Medulla oblongata (tissue), 1 donor: ENCODE results near the gene NR1H3.

ENCODE experiments used
- DNase-seq: peaks from one replicate; pipeline ENCODE4 v3.0.0-alpha.2; 2015; ENCODE audit errors: extremely low spot score

NR1H3 gene

GRCh38 chr11:47269829-47270305, 12.1 kb downstream of the NR1H3 start, which contains the start of gene MADD:
MADD (plus strand) TSS chr11:47270133.
- DNase-seq, result peak; percentile 85

DNA sequence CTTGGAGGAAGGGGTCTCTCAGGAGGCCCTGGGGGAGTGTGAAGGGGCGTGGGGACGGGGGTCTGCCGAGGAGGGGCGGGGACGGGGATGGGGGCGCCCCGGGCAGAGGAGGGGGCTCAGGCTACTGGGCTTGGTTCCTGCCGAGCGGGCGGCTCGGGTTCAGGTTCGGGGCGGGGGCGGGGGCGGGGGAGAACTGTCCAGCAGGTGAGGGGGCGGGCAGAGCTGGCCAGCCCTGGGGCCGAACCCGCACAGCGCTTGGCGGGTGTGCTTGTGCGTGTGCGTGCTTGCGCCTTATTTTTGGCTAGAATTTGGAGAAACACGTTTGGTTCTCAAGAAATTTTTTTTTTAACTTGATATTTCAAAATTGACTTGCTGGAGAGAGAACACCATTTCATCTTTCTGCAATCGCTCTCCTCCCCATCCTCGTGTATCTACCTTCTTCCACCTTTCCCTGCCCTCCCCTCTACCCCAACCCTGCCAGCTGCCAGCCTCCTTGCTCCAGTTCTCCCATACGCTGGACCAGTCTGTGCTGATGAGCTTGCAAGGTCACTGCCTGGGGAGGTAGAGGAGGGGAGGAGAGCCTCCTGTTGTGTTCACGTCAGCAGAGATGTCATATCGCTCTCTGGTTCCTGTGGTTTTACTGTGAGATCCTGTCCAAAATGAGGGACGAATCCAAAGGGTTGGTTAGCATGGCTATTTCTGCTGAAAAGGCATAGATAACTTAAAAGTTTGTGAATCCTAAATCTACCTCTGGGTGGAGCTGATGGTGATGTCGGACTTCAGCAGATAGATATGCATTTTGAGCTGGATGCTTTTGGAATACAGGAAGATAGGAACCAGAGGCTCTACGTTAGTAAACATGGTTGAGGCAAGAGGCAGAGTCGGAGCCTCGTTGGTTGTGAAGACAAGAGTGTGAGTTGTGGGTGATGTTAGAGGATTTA, 12.8 kb downstream of the NR1H3 start:
- peak; percentile 48 for DNase-seq

DNA sequence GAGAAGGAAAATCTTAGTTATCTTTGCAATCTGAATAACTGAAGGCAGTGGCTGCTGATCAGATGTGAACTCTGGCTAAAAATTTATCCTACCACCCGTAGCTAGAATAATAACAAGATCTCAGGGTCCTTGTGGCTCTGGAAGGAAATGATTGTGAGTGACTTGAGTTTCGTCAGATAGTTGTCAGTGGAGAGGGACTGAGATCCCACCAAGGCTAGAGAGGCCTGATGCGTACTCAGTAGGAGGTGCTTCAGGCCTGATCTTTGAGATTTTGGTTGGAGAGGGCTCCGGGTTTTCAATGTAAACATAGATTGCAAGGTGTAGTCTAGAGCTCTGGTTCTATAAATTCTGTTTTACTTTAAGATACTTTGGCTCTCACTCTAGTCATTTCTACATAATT, 13.5 kb downstream of the NR1H3 start:
- DNase-seq, result no peak

- peak; percentile 48 for DNase-seq
These were observed 14.3 kb downstream of the NR1H3 start for GRCh38 chr11:47271961-47272661.

GRCh38 chr11:47272706-47273105, 14.9 kb downstream of the NR1H3 start:
- no peak for DNase-seq

GRCh38 chr11:47274495-47275235, 16.9 kb downstream of the NR1H3 start:
- no peak for DNase-seq

DNA sequence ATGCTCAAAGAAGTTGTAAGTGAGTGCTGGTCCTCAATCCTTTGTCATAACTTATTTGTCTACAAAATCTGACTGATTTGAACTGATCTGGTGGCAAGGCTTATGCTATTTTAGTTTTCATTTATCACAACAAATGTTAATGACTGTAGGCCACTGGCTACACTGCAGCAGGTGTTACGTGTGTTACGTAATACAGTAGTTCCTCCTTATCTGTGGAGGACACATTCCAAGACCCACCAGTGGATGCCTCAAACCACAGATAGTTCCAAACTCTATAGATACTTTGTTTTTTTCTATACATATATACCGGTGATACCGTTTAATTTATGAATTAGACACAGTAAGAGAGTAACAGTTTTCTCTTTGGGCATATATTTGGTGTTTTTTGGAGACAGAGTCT, 19.1 kb downstream of the NR1H3 start:
- DNase-seq, result no peak

DNA sequence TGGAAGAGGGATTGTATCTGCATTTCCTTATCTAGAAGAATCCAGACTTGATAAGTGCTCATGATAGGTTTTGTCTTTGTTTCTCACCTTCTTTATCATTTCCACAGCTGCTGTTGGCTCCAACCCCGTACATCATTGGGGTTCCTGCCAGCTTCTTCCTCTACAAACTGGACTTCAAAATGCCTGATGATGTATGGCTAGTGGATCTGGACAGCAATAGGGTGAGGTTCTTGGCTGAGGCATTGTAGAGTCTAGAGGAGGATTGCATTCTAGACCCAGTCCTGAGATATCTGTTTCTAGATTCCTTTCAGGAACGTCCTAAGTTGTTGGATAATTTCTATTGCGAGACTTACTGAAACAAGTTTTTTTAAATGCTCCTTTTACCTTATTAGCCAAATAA, 20.3 kb downstream of the NR1H3 start:
- DNase-seq, result no peak

DNA sequence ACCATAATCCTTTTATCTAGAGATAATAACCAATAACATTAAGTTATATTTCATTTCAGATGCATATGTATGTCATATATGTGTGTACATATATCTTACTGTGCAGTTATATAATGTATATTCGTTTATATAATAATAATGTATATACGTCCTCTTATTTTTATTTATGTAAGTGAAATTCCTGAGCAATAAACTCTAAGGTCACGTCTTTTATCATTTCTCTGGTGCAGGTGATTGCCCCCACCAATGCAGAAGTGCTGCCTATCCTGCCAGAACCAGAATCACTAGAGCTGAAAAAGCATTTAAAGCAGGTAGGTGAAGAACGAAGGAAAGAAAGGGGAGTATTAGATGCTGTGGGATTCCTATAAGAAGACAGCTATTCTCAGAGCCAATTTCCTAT, 21.0 kb downstream of the NR1H3 start:
- DNase-seq, result no peak

GRCh38 chr11:47280099-47280498, 22.3 kb downstream of the NR1H3 start:
- DNase-seq, result no peak

DNA sequence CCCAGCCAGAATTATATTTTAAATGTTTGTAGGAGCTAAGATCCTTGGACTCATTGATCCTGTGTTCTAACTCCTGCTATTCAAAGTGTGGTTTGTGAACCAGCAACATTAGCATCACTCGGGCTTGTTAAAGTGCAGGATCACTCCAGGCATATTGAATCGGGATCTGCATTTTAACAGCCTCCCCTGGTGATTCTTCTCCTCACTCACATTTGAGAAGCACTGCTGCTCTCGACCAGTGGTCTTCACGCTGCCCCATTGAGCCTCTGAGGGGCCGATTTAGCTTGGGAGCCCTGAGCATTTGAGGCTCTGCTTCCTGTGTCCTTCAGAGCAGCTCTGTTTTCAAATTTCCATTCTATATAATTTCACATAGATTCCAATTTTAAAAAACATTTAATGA, 23.1 kb downstream of the NR1H3 start:
- DNase-seq, result no peak

GRCh38 chr11:47282462-47282861, 24.7 kb downstream of the NR1H3 start:
- no peak for DNase-seq

GRCh38 chr11:47284151-47284550, 26.4 kb downstream of the NR1H3 start:
- no peak for DNase-seq

DNA sequence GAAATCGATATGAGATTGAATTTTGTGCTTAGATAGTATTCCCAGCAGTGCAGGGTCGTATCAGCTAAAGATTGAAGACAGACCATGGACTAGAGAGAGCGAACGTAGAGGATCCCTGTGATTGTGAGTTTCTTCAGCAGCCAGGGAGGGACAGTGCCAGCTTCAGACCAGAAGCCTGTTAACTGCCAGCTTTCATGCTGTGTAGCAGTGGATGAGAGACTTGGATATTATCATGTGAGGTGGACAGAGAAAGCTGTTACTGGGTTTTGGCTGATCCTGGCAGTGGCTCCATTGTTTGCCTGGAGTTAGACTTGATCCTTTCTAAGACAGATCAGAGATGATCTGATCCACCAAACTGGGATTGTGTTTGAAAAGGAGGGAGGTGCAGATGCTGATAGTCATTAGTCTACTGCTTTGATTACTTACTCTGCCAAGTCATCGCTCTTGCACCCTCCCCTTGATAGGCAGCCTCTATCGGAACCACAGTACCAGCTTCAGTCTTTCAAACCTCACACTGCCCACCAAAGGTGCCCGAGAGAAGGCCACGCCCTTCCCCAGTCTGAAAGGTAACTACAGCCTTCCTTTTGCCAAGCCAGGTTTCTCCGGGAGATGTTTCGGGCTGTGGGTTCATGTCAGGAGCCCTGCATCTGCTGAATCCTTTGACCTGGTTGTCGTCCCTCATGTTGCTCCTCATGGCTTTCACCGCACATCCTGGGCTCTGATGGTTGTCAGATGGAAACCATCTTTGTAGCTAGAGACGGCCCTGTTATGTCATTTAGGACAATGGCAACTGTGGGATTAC, 28.4 kb downstream of the NR1H3 start:
- DNase-seq, result no peak

DNA sequence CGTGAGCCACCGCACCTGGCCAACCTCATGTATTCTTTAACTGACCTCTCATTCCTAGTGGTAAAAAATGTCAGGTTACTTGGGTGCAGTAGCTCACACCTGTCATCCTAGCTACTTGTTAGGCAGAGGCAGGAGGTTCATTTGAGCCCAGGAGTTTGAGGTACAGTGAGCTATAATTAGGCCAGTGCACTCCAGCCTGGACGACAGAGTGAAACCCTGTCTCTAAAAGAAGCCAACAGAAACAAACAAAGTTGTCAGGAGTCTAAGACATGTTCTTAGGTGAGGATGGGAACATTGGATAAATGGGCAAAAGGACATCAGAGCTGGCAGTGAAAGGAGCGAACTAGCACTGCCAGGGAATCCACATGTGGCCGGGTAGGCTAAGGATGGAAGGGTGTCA, 30.3 kb downstream of the NR1H3 start:
- DNase-seq, result no peak

- no peak for DNase-seq
These were observed 32.1 kb downstream of the NR1H3 start for GRCh38 chr11:47289856-47290255.

- no peak for DNase-seq
These were observed 37.6 kb downstream of the NR1H3 start for GRCh38 chr11:47295385-47295784.

DNA sequence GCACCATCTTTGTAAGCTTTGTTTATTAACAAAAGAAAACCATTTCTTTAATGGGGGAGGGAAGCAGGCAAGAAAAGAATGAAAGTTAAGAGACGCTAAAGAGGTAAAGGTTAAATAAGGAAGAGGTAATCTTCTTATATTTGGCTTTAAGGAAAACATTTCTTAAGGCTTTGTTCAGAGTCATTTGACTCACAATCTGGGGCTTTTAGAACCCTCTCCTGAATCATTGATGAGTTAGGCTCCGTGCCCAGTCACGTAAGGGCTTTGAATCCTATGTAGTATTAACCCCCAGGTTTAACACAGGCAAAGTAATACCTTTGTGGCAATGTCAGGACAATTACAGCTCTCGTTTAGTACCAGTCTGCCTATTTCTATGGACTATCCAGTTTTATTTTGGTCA, 38.2 kb downstream of the NR1H3 start:
- DNase-seq, result no peak

DNA sequence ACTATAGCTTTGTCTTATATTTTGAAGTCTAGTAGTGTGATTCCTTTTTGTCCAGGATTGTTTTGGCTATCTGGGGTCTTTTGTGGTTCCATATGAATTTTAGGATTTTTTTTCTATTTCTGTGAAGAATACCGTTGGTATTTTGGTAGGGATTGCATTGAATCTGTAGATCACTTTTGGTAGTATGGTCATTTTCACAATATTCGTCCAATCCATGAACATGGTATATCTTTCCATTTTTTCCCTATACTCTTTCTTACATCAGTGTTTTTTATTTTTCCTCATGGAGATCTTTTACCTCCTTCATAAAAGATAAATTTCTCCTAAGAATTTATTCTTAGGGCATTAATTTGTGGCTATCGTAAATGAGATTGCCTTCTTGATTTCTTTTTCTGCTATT, 41.3 kb downstream of the NR1H3 start:
- DNase-seq, result no peak

- no peak for DNase-seq
These were observed 45.1 kb downstream of the NR1H3 start for GRCh38 chr11:47302853-47303252.

DNA sequence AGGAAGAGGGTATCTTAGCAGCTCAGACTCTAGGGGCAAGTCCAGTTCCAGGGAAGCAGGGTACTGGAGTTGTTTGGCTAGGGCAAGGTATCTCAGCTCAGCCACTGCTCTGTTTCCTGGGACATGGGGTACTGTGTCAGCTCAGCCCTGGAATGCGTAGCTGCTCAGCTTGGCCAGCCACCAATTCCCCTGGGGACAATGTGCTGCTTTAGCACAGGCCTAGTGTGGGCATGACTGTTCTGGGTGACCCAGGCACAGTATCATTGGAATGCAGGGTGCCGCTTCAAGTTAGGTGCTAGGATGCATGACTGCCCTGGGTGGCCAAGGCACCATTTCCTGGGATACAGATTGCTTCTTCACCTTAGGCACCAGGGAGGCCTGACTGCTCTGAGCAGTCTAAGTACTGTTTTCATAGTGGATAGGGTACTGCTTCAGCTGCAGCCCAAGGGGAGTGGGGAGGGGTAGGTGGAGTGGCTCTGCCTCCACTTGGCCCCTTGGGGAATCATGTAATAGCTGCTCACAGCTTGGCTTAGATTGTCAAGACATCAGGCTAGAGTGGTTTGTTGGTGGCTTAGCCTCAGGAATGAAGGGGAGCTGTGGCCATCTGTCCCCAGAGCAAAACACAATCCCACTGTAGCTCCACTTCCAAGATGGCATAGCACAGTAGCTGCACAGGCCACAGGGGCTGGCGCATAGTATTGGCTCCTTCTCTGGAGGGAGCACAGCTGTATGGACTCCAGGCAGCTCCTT, 48.1 kb downstream of the NR1H3 start:
- peak; percentile 69 for DNase-seq
